Measurements from ENCODE around the gene CPXM2. TPM values are rescaled to one million over a fixed set of nuclear protein-coding genes. Genes with fewer than 3 reads are reported as not detected.

Gene CPXM2
- total RNA-seq, 6 donors from 2014 or later = 0.61 to 10.2 (median 3.1) TPM

- Histone ChIP-seq H3K27me3 (no peaks in the 10 kb centered on the region), H3K27ac (no peak overlapping the region), H3K4me3 (no peak overlapping the region), H3K4me1 (no peaks in the 10 kb centered on the region), H3K9me3 (no peaks in the 10 kb centered on the region), H3K36me3 (no peaks in the 10 kb centered on the region)
- TF ChIP-seq EP300 (IDR thresholded peaks at IDR 0.05) (no peak), POLR2AphosphoS5 (IDR thresholded peaks at IDR 0.05) (no peak), POLR2A (IDR thresholded peaks at IDR 0.05) (no peak)
- TF ChIP-seq, protein P1, sequence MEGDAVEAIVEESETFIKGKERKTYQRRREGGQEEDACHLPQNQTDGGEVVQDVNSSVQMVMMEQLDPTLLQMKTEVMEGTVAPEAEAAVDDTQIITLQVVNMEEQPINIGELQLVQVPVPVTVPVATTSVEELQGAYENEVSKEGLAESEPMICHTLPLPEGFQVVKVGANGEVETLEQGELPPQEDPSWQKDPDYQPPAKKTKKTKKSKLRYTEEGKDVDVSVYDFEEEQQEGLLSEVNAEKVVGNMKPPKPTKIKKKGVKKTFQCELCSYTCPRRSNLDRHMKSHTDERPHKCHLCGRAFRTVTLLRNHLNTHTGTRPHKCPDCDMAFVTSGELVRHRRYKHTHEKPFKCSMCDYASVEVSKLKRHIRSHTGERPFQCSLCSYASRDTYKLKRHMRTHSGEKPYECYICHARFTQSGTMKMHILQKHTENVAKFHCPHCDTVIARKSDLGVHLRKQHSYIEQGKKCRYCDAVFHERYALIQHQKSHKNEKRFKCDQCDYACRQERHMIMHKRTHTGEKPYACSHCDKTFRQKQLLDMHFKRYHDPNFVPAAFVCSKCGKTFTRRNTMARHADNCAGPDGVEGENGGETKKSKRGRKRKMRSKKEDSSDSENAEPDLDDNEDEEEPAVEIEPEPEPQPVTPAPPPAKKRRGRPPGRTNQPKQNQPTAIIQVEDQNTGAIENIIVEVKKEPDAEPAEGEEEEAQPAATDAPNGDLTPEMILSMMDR (IDR thresholded peaks at IDR 0.05) = no peak
- WGBS, 2 donors = 90 to 91% methylated on average over 9 of the region's 9 CpGs
- ATAC-seq (ENCODE audit: low FRiP score in 2 of 2) = no peak
- no peak for DNase-seq
Observed at GRCh38 chr10:123862421-123863182, 29.0 kb downstream of the CPXM2 start.

DNA sequence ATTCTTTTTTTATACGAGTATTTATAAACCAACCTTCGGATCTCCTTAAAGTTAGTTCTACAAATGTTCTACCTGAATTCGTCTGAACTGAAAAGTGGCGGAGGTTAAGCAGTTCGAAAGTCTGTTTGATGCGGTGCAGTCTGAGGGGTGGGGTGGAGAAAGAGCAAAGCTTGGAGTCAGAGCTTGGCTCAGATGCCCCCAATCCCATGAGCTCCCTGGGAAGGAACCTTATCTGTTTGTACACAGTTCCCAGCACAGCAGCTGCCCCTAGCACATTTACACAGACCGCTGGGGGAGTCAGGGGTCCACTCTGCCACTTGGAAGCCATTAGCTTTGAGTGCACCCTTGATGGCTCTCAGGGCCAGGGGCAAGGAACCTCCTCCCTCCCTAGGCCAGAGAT, 30.8 kb downstream of the CPXM2 start:
- Histone ChIP-seq H3K27me3 (no peaks in the 10 kb centered on the region), H3K4me1 (no peaks in the 10 kb centered on the region), H3K9me3 (no peaks in the 10 kb centered on the region), H3K4me3 (no peak overlapping the region), H3K27ac (no peak overlapping the region), H3K36me3 (no peaks in the 10 kb centered on the region)
- WGBS, 2 donors = 86 to 93% methylated on average over 7 of the region's 7 CpGs
- ATAC-seq (ENCODE audit: low FRiP score in 2 of 2) (no peak), DNase-seq (no peak)
- TF ChIP-seq POLR2A (IDR thresholded peaks at IDR 0.05) (no peak), POLR2AphosphoS5 (IDR thresholded peaks at IDR 0.05) (no peak), EP300 (IDR thresholded peaks at IDR 0.05) (no peak)
- TF ChIP-seq, protein P1 (IDR thresholded peaks at IDR 0.05) = no peak

DNA sequence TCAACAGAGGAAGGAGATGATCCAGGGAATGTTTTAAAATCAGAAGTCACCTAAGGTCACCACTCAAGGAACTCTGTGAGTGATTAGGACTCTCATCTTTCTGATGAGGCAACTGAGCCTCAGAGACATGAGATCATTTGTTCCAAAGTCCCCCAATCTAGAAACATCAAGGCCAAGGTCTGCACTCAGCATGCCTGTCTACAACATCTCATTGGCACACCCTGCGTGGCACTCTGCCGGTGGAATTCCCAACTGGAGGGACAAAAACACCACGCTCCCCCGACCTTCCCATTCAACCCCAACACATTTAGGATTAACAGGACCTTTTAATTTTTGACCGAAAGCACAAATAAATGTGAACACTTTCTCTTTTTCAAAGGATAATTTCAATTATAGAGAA, 31.4 kb downstream of the CPXM2 start:
- DNase-seq (no peak), ATAC-seq (ENCODE audit: low FRiP score in 2 of 2) (peak in 1 of 2 donors; percentile 49)
- Histone ChIP-seq H3K4me1 (no peaks in the 10 kb centered on the region), H3K27me3 (no peaks in the 10 kb centered on the region), H3K27ac (no peak overlapping the region), H3K4me3 (no peak overlapping the region), H3K36me3 (no peaks in the 10 kb centered on the region), H3K9me3 (no peaks in the 10 kb centered on the region)
- WGBS, 2 donors = 79 to 87% methylated on average over 5 of the region's 5 CpGs
- TF ChIP-seq, protein P1 (IDR thresholded peaks at IDR 0.05) = no peak
- no peak for TF ChIP-seq EP300 (IDR thresholded peaks at IDR 0.05)
- no peak for TF ChIP-seq POLR2A (IDR thresholded peaks at IDR 0.05)

DNA sequence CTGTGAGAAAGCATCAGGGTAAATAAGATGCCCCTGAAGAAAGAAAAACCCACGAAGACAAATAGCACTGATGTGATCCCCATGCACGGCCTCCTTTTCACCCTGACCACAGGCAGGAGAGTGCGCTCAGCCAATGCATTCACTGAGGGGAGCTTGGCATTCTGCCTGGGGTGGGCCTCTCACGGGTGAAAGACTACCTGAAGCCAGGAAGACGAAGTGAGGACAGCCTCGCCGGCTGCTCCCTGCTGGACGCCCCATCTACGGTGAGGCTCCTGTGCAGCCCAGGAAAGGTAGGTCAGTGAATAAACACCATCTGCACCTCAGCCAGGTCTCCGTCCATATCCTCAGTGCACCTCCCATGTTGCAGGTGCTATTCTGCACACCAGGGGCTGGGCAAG, 32.0 kb downstream of the CPXM2 start:
- no peak for TF ChIP-seq POLR2A (IDR thresholded peaks at IDR 0.05)
- TF ChIP-seq EP300 (IDR thresholded peaks at IDR 0.05) = no peak
- no peak for TF ChIP-seq POLR2AphosphoS5 (IDR thresholded peaks at IDR 0.05)
- TF ChIP-seq, protein P1 (IDR thresholded peaks at IDR 0.05) = no peak
- no peaks in the 10 kb centered on the region for H3K9me3 ChIP-seq
- no peaks in the 10 kb centered on the region for H3K4me1 ChIP-seq
- H3K4me3 ChIP-seq = no peak overlapping the region
- H3K36me3 ChIP-seq = no peaks in the 10 kb centered on the region
- ATAC-seq (ENCODE audit: low FRiP score in 2 of 2) = no peak
- WGBS, 2 donors = 80 to 87% methylated on average over 10 of the region's 10 CpGs
- no peak for DNase-seq
- no peaks in the 10 kb centered on the region for H3K27me3 ChIP-seq
- no peak overlapping the region for H3K27ac ChIP-seq
